ENCODE measurements around the gene ZNF483.
"Not testable (repeated sequence)": the region's sequence is repeated elsewhere in the genome, so short reads cannot be mapped to it uniquely, and the experiment has no call there.

Gene ZNF483

DNA sequence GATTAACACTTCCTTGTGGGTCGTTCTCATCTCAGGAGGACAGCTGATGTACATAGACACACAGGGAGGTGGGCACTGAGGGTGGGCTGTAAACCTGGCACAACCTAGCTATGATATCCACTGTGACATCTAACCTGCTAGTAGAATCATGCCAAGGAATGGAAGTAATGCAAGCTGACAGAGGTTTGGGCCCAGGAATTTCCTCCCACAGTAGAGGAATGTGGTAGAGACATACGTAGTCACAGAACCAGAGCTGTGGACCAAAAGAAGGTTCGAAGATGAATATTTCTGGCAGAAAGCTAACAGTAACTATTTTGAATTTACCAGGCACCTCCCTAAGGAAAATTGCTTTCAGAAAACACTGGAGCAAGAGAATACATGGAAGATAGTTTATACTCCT, 90.9 kb downstream of the ZNF483 start:
- no peak for DNase-seq

DNA sequence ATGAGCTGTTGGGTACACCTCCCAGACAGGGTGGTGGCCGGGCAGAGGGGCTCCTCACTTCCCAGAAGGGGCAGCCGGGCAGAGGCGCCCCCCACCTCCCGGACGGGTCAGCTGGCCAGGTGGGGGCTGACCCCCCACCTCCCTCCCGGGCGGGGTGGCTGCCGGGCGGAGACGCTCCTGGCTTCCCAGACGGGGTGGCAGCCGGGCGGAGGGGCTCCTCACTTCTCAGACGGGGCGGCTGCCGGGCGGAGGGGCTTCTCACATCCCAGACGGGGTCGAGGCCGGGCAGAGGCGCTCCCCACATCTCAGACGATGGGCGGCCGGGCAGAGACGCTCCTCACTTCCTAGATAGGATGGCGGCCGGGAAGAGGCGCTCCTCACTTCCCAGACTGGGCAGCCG, 92.4 kb downstream of the ZNF483 start:
- not testable (repeated sequence) for DNase-seq

DNA sequence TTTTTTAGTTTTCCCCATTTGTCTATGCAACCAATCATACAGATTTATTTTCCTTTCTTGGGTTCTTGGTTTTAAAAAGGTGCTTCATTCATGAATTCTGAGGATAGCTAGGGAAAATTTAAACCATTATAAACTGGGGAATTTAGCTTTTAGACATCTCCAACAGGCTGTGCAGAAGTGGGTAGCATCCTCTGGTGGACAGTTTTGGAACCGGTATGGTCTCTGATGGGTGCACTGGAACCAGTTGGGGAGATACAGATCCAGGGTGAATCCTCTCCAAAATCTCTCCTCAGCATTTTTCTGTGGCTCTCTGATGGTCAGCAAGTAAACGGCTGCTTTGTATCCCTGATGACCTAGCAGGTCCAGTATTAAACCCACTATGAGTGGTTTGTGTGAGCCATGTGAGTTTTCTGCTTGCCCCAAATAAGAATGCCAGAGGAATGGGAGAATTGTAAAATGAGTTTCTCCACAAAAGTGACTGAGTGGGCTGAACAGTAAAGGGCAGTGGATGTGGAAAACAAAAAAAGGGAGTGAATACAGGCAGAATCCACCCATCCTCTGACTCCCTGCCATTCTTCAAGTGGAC, 97.0 kb downstream of the ZNF483 start:
- no peak for DNase-seq

DNA sequence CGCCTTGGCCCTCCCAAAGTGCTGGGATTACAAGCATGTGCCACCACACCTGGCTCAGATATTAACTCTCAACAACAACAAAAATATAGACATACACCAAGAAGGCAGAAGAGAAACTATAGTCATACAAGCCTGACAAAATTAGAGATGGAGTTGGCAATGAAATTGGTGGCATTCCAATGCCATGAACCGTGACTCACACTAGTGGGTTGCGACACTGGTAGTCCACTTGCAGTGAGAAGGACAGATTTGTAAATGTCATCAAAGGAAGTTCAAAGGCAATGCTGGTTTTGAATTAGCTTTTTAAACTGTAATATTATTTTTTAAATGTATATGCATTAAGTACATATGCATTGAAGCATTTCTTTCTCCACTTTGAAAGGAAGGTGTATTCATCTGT, 97.6 kb downstream of the ZNF483 start:
- DNase-seq: no peak
